H7 (cell line): Measurements from ENCODE around the gene ARL2BP. TPM values are rescaled to one million over a fixed set of nuclear protein-coding genes. Genes with fewer than 3 reads are reported as not detected.
A peak's percentile ranks its signal among the peaks of the same experiment; 100 is the strongest.

Experiments
- DNase-seq: peaks from one replicate; pipeline ENCODE4 v3.0.0; 2012
- H3K27me3 ChIP-seq: 2 replicates; pipeline ENCODE4 v1.6.0; 2011; ENCODE audit warnings: mild to moderate bottlenecking, low read length; ENCODE audit not compliant: control insufficient read depth, insufficient read depth
- H3K36me3 ChIP-seq: replicated peaks from 2 replicates; pipeline ENCODE4 v1.5.1; 2011; ENCODE audit warnings: low read length; ENCODE audit not compliant: control insufficient read depth, insufficient read depth
- H3K4me3 ChIP-seq: 2 replicates; pipeline ENCODE4 v1.5.1; 2011; ENCODE audit warnings: low read depth, mild to moderate bottlenecking, control low read depth, low read length, moderate library complexity; ENCODE audit not compliant: insufficient read depth
- total RNA-seq: library from RNA; depleted of rRNA; stranded (reverse); fragments of >200 nt; shearing (Covaris generic); gene quantifications from 2 replicates; pipeline ENCODE4 v1.2.3, GENCODE V29; 2014

The ARL2BP gene
- total RNA-seq, 1 experiment from 2014 or later, result 27.7 TPM

- Histone ChIP-seq H3K4me3 (no peak overlapping the region), H3K36me3 (peaks cover 12% of the 10 kb centered on the region), H3K27me3 (no peaks in the 10 kb centered on the region)
- no peak for DNase-seq
These were observed 18.1 kb upstream of the ARL2BP start for GRCh38 chr16:57226701-57227621.

GRCh38 chr16:57229079-57229478, 16.0 kb upstream of the ARL2BP start:
- DNase-seq, result no peak
- Histone ChIP-seq H3K27me3 (no peaks in the 10 kb centered on the region), H3K36me3 (peaks cover 15% of the 10 kb centered on the region), H3K4me3 (no peak overlapping the region)

GRCh38 chr16:57231821-57232350, 13.2 kb upstream of the ARL2BP start:
- Histone ChIP-seq H3K4me3 (no peak overlapping the region), H3K36me3 (peaks cover 10% of the 10 kb centered on the region), H3K27me3 (no peaks in the 10 kb centered on the region)
- DNase-seq, result no peak

- Histone ChIP-seq H3K4me3 (no peak overlapping the region), H3K27me3 (no peaks in the 10 kb centered on the region), H3K36me3 (peaks cover 8% of the 10 kb centered on the region)
- DNase-seq, result no peak
These were observed 10.9 kb upstream of the ARL2BP start for GRCh38 chr16:57233944-57234706.

- H3K4me3 ChIP-seq, result no peak overlapping the region
- no peaks in the 10 kb centered on the region for H3K27me3 ChIP-seq
- no peak for DNase-seq
- peaks cover 9% of the 10 kb centered on the region for H3K36me3 ChIP-seq
These were observed 10.4 kb upstream of the ARL2BP start for GRCh38 chr16:57234707-57235092.

DNA sequence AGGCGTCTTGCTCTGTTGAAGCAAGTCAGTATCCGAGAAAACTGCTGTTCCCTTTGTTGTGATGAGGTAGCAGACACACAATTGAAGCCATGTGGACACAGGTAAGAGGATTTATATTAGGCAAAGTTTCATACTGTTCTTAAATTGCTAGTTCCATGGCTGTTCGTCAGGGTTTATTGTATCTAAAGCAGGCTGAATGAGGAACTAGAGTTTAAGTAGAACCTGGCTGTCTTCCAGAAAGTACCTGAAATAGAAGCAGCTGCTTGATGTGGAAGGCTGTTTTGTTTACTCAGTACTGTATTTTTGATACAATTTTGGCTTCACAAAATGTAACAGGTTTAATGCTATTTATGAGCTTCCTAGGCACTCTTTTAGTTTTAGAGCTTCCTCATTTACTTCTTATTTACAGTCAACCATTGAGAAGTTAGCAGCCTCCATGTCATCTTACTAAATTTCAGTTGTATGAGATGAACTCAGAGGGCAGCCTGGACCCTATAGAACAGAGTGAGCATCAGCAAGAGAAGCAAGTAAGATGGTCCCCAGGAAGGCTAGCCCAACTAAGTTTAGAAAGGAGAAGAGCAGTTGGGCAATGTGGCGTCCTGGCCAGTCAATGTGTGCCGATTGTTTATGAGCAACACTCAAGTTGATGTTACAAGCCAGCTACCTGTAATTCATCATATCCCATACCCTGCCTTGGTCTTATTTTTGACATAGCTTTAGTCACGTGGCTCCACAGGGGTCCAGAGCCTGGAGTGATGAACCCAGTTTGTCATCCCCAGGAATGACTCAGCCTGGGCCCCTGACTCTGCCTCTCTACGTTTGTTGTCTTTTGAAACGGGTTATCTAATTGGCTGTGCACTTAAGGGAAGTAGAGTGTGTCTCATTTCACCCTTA, 9.7 kb upstream of the ARL2BP start:
- DNase-seq, result no peak
- Histone ChIP-seq H3K27me3 (no peaks in the 10 kb centered on the region), H3K36me3 (peaks cover 9% of the 10 kb centered on the region), H3K4me3 (no peak overlapping the region)

DNA sequence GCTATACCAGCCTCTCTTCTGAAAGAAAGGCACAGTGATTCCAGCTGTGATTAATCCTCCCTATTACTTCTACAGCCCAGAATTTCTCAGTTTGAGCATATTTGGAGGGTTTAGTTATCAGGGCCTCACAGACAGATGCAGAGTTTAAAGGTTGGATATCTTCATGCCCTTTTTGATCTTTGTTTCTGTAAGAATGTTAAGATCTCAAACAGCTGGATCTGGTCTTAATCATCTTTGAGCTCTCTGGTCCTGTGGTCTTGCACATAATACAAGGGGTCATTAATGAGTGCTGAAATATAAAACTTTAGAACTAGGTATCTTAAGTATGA, 9.1 kb upstream of the ARL2BP start:
- H3K4me3 ChIP-seq, result no peak overlapping the region
- no peak for DNase-seq
- no peaks in the 10 kb centered on the region for H3K27me3 ChIP-seq
- peaks cover 9% of the 10 kb centered on the region for H3K36me3 ChIP-seq

DNA sequence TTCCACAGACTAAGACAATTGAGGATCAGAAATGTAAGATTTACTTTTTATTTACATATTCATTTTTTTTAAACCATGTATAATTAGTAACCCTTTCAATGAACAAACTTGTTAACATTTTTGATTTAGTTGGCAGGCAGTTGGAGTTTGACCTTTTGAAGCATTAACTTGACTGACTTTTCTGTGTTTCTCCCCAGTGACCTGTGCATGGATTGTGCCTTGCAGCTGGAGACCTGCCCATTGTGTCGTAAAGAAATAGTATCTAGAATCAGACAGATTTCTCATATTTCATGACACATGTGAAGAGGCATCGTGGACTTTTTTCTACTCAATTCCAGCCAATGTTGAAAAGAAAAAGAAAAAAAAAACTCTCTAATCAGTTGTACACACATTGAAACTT, 6.4 kb upstream of the ARL2BP start:
- Histone ChIP-seq H3K36me3 (peaks cover 4% of the 10 kb centered on the region), H3K27me3 (no peaks in the 10 kb centered on the region), H3K4me3 (no peak overlapping the region)
- no peak for DNase-seq

DNA sequence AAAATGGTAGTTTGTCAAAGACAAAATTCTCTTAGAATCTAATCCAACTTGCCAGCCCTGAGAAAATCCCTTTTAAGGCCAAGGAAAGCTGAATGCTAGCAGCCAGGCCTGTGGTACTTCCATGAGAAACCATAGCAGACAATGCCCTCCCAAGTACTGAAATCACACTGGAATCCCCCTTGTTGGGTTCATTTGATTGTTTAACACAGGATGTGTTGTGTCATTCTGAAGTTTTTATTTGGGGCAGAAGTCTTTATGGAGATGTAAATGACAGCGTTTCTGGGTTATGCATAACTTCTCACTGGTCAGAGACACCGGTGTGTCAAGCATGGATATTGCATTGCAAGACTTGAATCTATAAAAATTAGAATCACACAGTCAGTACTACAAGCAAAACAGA, 6.0 kb upstream of the ARL2BP start:
- DNase-seq, result no peak
- H3K27me3 ChIP-seq, result no peaks in the 10 kb centered on the region
- peaks cover 3% of the 10 kb centered on the region for H3K36me3 ChIP-seq
- no peak overlapping the region for H3K4me3 ChIP-seq

DNA sequence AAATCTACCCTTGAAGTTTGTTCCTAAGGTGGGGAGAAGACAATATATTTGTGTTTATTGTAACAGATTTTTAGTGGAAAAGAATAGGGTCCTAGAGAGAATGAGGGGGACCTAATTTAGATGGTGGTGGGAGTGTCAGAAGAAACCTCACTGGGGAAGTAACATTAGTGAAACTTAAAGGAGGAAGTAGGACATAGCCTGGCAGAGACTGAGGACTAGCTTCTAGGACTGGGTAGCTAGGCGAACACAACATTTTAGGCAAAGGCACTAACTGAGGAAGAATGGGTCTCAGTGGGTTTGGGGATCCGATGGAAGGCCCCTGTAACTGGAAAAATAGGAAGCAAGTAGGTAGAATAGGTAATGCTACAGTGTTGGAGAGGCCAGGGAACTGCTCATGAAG, 4.2 kb upstream of the ARL2BP start:
- peaks cover 3% of the 10 kb centered on the region for H3K36me3 ChIP-seq

GRCh38 chr16:57242650-57243049, 2.4 kb upstream of the ARL2BP start:
- Histone ChIP-seq H3K4me3 (no peak overlapping the region), H3K27me3 (no peaks in the 10 kb centered on the region), H3K36me3 (peaks cover 3% of the 10 kb centered on the region)
- DNase-seq, result no peak

More for the DNA sequence above, 4.2 kb upstream of the ARL2BP start:
- no peak for DNase-seq
- Histone ChIP-seq H3K27me3 (no peaks in the 10 kb centered on the region), H3K4me3 (no peak overlapping the region)

DNA sequence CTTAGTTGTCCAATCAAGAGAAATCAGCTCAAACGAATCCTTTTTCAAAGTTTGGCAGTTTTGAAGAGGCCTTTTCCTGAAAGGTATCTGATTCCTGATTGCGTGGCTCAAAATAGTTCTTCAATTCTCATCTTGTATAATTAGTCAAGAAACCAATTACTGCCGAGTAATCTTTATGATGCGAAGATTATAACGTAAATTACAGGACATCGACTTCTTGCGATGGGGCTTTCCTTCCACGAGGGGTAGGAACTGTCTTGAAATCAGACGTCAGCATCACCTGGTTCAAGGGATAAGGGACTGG, 644 bp upstream of the ARL2BP start:
- peak overlapping the region; percentile 42 for H3K4me3 ChIP-seq
- no peak for DNase-seq
- 0 out of 2 replicates have a peak, but pooled peaks cover 1% of the 10 kb centered on the region for H3K36me3 ChIP-seq
- no peaks in the 10 kb centered on the region for H3K27me3 ChIP-seq

DNA sequence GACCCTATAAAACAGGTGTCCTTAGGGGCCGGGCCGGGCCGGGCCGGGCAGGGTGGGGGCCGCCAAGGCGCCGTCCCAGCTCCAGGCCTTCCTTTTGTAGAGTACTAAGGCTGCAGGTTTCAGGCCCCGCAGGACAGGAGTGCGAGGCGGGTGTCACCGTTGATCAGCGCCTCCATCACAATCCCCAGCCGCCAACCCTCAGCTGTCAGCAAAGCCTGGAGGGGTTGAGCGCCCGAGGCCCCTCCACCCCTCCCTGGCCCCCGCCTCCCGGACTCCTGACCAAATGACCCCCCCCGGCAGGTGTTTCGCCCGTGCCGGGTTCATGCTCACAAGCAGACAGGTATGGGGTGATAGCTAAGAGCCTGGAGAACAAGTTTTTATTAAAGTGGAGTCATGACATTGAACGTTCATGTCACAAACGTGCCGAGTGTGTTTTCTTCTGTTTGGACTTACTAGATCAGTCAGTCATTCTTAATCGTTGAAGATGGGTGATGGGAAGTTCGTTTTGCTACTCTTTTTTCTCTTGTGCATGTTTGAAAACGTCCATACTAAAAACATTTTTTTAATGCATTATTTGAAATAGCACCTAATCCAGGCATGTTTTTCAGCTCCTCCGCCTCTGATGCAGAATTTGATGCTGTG, 534 bp downstream of the ARL2BP start:
- Histone ChIP-seq H3K27me3 (no peaks in the 10 kb centered on the region), H3K4me3 (peak overlapping the region; percentile 75), H3K36me3 (0 out of 2 replicates have a peak, but pooled peaks cover 1% of the 10 kb centered on the region)
- DNase-seq, result peak; percentile 77

GRCh38 chr16:57251352-57251751, 6.3 kb downstream of the ARL2BP start:
- DNase-seq, result no peak
- peaks cover 8% of the 10 kb centered on the region for H3K36me3 ChIP-seq
- no peaks in the 10 kb centered on the region for H3K27me3 ChIP-seq
- H3K4me3 ChIP-seq, result no peak overlapping the region
